HS-27A (cell line): ENCODE measurements around the gene CCDC183.
A peak's percentile ranks its signal among the peaks of the same experiment; 100 is the strongest.
"Not testable (repeated sequence)": the region's sequence is repeated elsewhere in the genome, so short reads cannot be mapped to it uniquely, and the experiment has no call there.

ENCODE experiments used
- DNase-seq: peaks from one replicate; pipeline ENCODE4 v3.0.0-alpha.2; 2012; ENCODE audit warnings: low read depth, missing footprints

The CCDC183 gene

GRCh38 chr9:136760834-136761544, 35.1 kb upstream of the CCDC183 start:
- peak; percentile 9 for DNase-seq

- DNase-seq = no peak
These were observed 34.6 kb upstream of the CCDC183 start for GRCh38 chr9:136761545-136761981.

GRCh38 chr9:136762221-136762691, 33.9 kb upstream of the CCDC183 start:
- DNase-seq = no peak

- no peak for DNase-seq
These were observed 33.1 kb upstream of the CCDC183 start for GRCh38 chr9:136762915-136763648.

- DNase-seq = no peak
These were observed 32.5 kb upstream of the CCDC183 start for GRCh38 chr9:136763649-136764035.

- no peak for DNase-seq
These were observed 31.7 kb upstream of the CCDC183 start, which contains the start of gene LCN15 for GRCh38 chr9:136764301-136764891. Gene LCN15, minus strand, starts transcription at chr9:136764518. Its CDS starts 30 bp downstream, at chr9:136764488.

GRCh38 chr9:136765041-136765440, 31.1 kb upstream of the CCDC183 start:
- DNase-seq = no peak

GRCh38 chr9:136765745-136766409, 30.3 kb upstream of the CCDC183 start:
- not testable (repeated sequence) for DNase-seq

GRCh38 chr9:136766410-136767120, 29.6 kb upstream of the CCDC183 start:
- not testable (repeated sequence) for DNase-seq

- DNase-seq = no peak
These were observed 26.4 kb upstream of the CCDC183 start for GRCh38 chr9:136769710-136770191.

- no peak for DNase-seq
These were observed 24.2 kb upstream of the CCDC183 start for GRCh38 chr9:136771907-136772415.

GRCh38 chr9:136773386-136774044, 22.6 kb upstream of the CCDC183 start:
- no peak for DNase-seq

GRCh38 chr9:136774416-136775045, 21.6 kb upstream of the CCDC183 start:
- no peak for DNase-seq

- no peak for DNase-seq
These were observed 20.9 kb upstream of the CCDC183 start for GRCh38 chr9:136775191-136775590.

- DNase-seq = no peak
These were observed 19.2 kb upstream of the CCDC183 start for GRCh38 chr9:136776947-136777346.

GRCh38 chr9:136777359-136777758, 18.8 kb upstream of the CCDC183 start:
- no peak for DNase-seq

- DNase-seq = no peak
These were observed 16.3 kb upstream of the CCDC183 start for GRCh38 chr9:136779808-136780207.

- no peak for DNase-seq
These were observed 13.7 kb upstream of the CCDC183 start for GRCh38 chr9:136782452-136782851.

GRCh38 chr9:136784249-136784996, 11.7 kb upstream of the CCDC183 start:
- DNase-seq = no peak

- DNase-seq = no peak
These were observed 11.2 kb upstream of the CCDC183 start for GRCh38 chr9:136784997-136785361.
